ENCODE measurements around the gene SIRT5. TPM values are rescaled to one million over a fixed set of nuclear protein-coding genes. Genes with fewer than 3 reads are reported as not detected.

SIRT5 gene
- total RNA-seq, 1 experiment from 2014 or later: 14.3 TPM

DNA sequence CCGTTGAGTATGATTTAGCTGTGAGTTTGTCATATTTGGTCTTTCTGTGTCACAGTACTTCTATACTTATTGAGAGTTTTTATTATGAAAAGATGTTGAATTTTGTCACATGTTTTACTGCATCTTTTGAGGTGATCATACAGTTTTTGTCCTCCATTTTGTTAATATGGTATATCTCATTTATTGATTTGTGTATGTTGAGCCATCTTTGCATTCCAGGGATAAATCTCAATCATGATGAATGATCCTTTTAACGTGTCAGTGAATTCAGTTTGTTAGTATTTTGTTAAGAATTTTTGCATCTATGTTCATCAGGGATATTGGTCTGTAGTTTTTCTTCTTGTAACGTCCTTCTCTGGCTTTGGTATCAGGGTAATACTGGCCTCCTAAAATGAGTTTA lies 3.5 kb downstream of the SIRT5 start:
- no peak overlapping the region for H4K5ac ChIP-seq (ENCODE audit: insufficient read length, low read depth, low read length)
- H4K91ac ChIP-seq (ENCODE audit: insufficient read length, low read depth, low read length): no peak overlapping the region
- H3K27ac Mint-ChIP-seq: no peak overlapping the region
- H3K4ac ChIP-seq (ENCODE audit: low read depth, low read length): no peak overlapping the region
- no peak overlapping the region for H4K8ac ChIP-seq (replicated peaks; ENCODE audit: insufficient read length, low read depth, low read length)
- TF ChIP-seq, protein P1, sequence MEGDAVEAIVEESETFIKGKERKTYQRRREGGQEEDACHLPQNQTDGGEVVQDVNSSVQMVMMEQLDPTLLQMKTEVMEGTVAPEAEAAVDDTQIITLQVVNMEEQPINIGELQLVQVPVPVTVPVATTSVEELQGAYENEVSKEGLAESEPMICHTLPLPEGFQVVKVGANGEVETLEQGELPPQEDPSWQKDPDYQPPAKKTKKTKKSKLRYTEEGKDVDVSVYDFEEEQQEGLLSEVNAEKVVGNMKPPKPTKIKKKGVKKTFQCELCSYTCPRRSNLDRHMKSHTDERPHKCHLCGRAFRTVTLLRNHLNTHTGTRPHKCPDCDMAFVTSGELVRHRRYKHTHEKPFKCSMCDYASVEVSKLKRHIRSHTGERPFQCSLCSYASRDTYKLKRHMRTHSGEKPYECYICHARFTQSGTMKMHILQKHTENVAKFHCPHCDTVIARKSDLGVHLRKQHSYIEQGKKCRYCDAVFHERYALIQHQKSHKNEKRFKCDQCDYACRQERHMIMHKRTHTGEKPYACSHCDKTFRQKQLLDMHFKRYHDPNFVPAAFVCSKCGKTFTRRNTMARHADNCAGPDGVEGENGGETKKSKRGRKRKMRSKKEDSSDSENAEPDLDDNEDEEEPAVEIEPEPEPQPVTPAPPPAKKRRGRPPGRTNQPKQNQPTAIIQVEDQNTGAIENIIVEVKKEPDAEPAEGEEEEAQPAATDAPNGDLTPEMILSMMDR (conservative IDR thresholded peaks at IDR 0.05): no peak
- H3K4me2 ChIP-seq (ENCODE audit: insufficient read depth, insufficient read length, low read length): no peak overlapping the region
- no peak overlapping the region for H3T11ph ChIP-seq (ENCODE audit: low read length)
- no peak overlapping the region for H2BK15ac ChIP-seq (ENCODE audit: low read depth, low read length)
- H3K4me1 ChIP-seq (ENCODE audit: insufficient read depth, low read length): no peaks in the 10 kb centered on the region
- peaks cover 7% of the 10 kb centered on the region in 2 experiments; a peak in 3 of 5 replicates for H3K9me3 Mint-ChIP-seq
- H3K4me3 Mint-ChIP-seq: no peak overlapping the region
- H3K56ac ChIP-seq (ENCODE audit: insufficient read length, low read depth, low read length): no peak overlapping the region
- H3K9me3 ChIP-seq (ENCODE audit: control insufficient read depth, low read depth, low read length): no peaks in the 10 kb centered on the region
- H2AFZ ChIP-seq (ENCODE audit: low read length): no peak overlapping the region
- H2BK20ac ChIP-seq (ENCODE audit: low read depth, low read length, poor library complexity, severe bottlenecking): no peak overlapping the region
- WGBS (ENCODE audit: extremely low coverage, insufficient read length, low lambda C conversion rate): no CpG with 5 or more reads among the region's 3 CpGs
- H4K20me1 ChIP-seq (ENCODE audit: control insufficient read depth, insufficient read depth, insufficient read length): no peaks in the 10 kb centered on the region
- H3K23me2 ChIP-seq (ENCODE audit: insufficient read length, low read depth, low read length, poor library complexity, severe bottlenecking): peaks cover 11% of the 10 kb centered on the region
- no peak overlapping the region for H3K27ac ChIP-seq (ENCODE audit: insufficient read length, low read depth, low read length)
- H2BK5ac ChIP-seq (ENCODE audit: insufficient read length, low read length): no peak overlapping the region
- no peak overlapping the region for H2BK12ac ChIP-seq (ENCODE audit: insufficient read length, low read depth, low read length)
- H3K18ac ChIP-seq (ENCODE audit: insufficient read length, low read depth, low read length): no peak overlapping the region
- H2BK120ac ChIP-seq (ENCODE audit: low read depth, low read length, poor library complexity, severe bottlenecking): no peak overlapping the region
- H3K27me3 ChIP-seq (ENCODE audit: insufficient read depth, low read length): no peaks in the 10 kb centered on the region
- no peaks in the 10 kb centered on the region; the same call in 1 of the 2 replicates for H3K79me2 ChIP-seq (ENCODE audit: insufficient read depth, low read length)
- no peaks in the 10 kb centered on the region for H3K27me3 Mint-ChIP-seq (ENCODE audit: low read depth)
- H3K9ac ChIP-seq (ENCODE audit: extremely low read depth, insufficient read length, low read length): no peak overlapping the region
- peaks cover 15 to 22% of the 10 kb centered on the region in 2 experiments for H3K4me1 Mint-ChIP-seq
- no peak overlapping the region for H3K14ac ChIP-seq (ENCODE audit: insufficient read depth, low read length)
- H3K79me1 ChIP-seq (ENCODE audit: insufficient read depth, low read depth, low read length, poor library complexity, severe bottlenecking): no peaks in the 10 kb centered on the region
- DNase-seq: no peak
- H2AK5ac ChIP-seq (ENCODE audit: insufficient read length, low read length): no peak overlapping the region
- H3K36me3 Mint-ChIP-seq (ENCODE audit: insufficient read depth in 1 of 3, low read depth in 3 of 3): peaks cover 9 to 24% (median 21%) of the 10 kb centered on the region in 3 experiments; a peak in 6 of 7 replicates
- H3K23ac ChIP-seq (ENCODE audit: insufficient read length, low read depth, low read length): no peak overlapping the region
